ENCODE results near the gene USP21.

DNA sequence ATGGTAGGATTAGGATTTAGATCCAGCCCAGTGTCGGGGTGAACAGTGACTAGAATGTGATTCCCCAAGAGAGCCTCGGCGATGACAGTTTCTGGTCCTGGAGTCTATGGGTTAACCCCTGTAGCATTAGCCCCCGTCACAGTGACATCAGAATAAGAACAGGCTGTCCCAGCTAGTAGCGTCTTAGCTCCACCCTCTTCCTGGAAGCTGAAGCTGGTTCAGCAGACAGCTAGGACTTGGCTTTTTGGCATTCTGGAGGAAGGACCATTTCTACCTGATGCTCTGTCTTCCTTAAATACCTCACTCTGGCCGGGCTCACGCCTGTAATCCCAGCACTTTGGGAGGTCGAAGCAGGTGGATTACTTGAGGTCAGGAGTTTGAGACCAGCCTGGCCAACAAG is 47.9 kb downstream of the USP21 start:
- TF ChIP-seq POLR2A (IDR thresholded peaks at IDR 0.05; ENCODE audit: control extremely low read depth in 1 of 2, low read depth in 2 of 2, low read length in 2 of 2) (no peak), CTCF (IDR thresholded peaks at IDR 0.05; ENCODE audit: control extremely low read depth in 1 of 3, insufficient read depth in 1 of 3, low read depth in 1 of 3, low read length in 3 of 3) (no peak), EP300 (IDR thresholded peaks at IDR 0.05; ENCODE audit: borderline replicate concordance in 1 of 2, low read depth in 2 of 2, low read length in 2 of 2) (no peak), RAD21 (IDR thresholded peaks at IDR 0.05 in 1 of 2, conservative IDR thresholded peaks at IDR 0.05 in 1 of 2; ENCODE audit: low read depth in 2 of 2, low read length in 2 of 2) (no peak), SIRT6 (IDR thresholded peaks at IDR 0.05; ENCODE audit: low read length) (no peak), POU5F1 (IDR thresholded peaks at IDR 0.05; ENCODE audit: low read depth, low read length) (no peak), CBX8 (IDR thresholded peaks at IDR 0.05; ENCODE audit: borderline replicate concordance, low read depth, low read length) (no peak), TAF7 (optimal IDR thresholded peaks at IDR 0.05; ENCODE audit: borderline replicate concordance, low read depth, low read length) (no peak), HDAC6 (IDR thresholded peaks at IDR 0.05; ENCODE audit: low read depth, low read length) (no peak), TAF1 (IDR thresholded peaks at IDR 0.05; ENCODE audit: low read depth, low read length) (no peak), TEAD4 (IDR thresholded peaks at IDR 0.05; ENCODE audit: low read depth, low read length) (no peak)
- TF ChIP-seq, protein P1, sequence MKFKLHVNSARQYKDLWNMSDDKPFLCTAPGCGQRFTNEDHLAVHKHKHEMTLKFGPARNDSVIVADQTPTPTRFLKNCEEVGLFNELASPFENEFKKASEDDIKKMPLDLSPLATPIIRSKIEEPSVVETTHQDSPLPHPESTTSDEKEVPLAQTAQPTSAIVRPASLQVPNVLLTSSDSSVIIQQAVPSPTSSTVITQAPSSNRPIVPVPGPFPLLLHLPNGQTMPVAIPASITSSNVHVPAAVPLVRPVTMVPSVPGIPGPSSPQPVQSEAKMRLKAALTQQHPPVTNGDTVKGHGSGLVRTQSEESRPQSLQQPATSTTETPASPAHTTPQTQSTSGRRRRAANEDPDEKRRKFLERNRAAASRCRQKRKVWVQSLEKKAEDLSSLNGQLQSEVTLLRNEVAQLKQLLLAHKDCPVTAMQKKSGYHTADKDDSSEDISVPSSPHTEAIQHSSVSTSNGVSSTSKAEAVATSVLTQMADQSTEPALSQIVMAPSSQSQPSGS (IDR thresholded peaks at IDR 0.05; ENCODE audit: low read length) = no peak
- TF ChIP-seq, protein P2, sequence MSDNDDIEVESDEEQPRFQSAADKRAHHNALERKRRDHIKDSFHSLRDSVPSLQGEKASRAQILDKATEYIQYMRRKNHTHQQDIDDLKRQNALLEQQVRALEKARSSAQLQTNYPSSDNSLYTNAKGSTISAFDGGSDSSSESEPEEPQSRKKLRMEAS (IDR thresholded peaks at IDR 0.05) = no peak
